IPS-18a (cell line): Measurements from ENCODE around the gene BCAS1.

ENCODE experiments used
- H3K27ac ChIP-seq: one replicate; pipeline ENCODE4 v1.5.1; 2013; ENCODE audit warnings: low read length
- H3K27me3 ChIP-seq: one replicate; pipeline ENCODE4 v1.6.1; 2013; ENCODE audit warnings: mild to moderate bottlenecking, low read length; ENCODE audit not compliant: control insufficient read depth, insufficient read depth
- H3K36me3 ChIP-seq: one replicate; pipeline ENCODE4 v1.6.1; 2013; ENCODE audit warnings: low read depth, low read length; ENCODE audit not compliant: control insufficient read depth
- H3K4me1 ChIP-seq: one replicate; pipeline ENCODE4 v1.6.1; 2013; ENCODE audit warnings: low read depth, low read length; ENCODE audit not compliant: control insufficient read depth
- H3K4me3 ChIP-seq: one replicate; pipeline ENCODE4 v1.5.1; 2013; ENCODE audit warnings: low read length
- H3K9ac ChIP-seq: one replicate; pipeline ENCODE4 v1.6.1; 2013; ENCODE audit warnings: mild to moderate bottlenecking, low read length, moderate library complexity
- H3K9me3 ChIP-seq: one replicate; pipeline ENCODE4 v1.6.1; 2013; ENCODE audit warnings: low read depth, low read length; ENCODE audit not compliant: control insufficient read depth

Gene BCAS1

GRCh38 chr20:54070187-54070987, at the start of gene BCAS1:
BCAS1 (minus strand) TSS chr20:54070594; CDS start chr20:54058718, 11,876 bp downstream.
- no peak within 1 kb of the TSS for H3K27ac ChIP-seq
- no peaks in the 10 kb centered on the region for H3K27me3 ChIP-seq
- no peak within 1 kb of the TSS for H3K9ac ChIP-seq
- H3K36me3 ChIP-seq = no peaks in the 10 kb centered on the region
- peaks cover 24% of the 10 kb centered on the region for H3K4me1 ChIP-seq
- no peak within 1 kb of the TSS for H3K4me3 ChIP-seq
- no peaks in the 10 kb centered on the region for H3K9me3 ChIP-seq

GRCh38 chr20:54119744-54120143, 49.4 kb upstream of the BCAS1 start:
- Histone ChIP-seq H3K9me3 (no peaks in the 10 kb centered on the region), H3K9ac (no peak overlapping the region), H3K4me3 (no peak overlapping the region), H3K27ac (no peak overlapping the region), H3K4me1 (no peaks in the 10 kb centered on the region), H3K27me3 (no peaks in the 10 kb centered on the region), H3K36me3 (no peaks in the 10 kb centered on the region)

GRCh38 chr20:54118220-54119001, 48.0 kb upstream of the BCAS1 start:
- H3K4me3 ChIP-seq = no peak overlapping the region
- no peak overlapping the region for H3K27ac ChIP-seq
- no peak overlapping the region for H3K9ac ChIP-seq
- H3K9me3 ChIP-seq = no peaks in the 10 kb centered on the region
- no peaks in the 10 kb centered on the region for H3K27me3 ChIP-seq
- H3K4me1 ChIP-seq = no peaks in the 10 kb centered on the region
- no peaks in the 10 kb centered on the region for H3K36me3 ChIP-seq

GRCh38 chr20:54116550-54117235, 46.3 kb upstream of the BCAS1 start:
- H3K4me3 ChIP-seq = no peak overlapping the region
- no peaks in the 10 kb centered on the region for H3K4me1 ChIP-seq
- H3K9ac ChIP-seq = no peak overlapping the region
- no peaks in the 10 kb centered on the region for H3K27me3 ChIP-seq
- no peak overlapping the region for H3K27ac ChIP-seq
- H3K9me3 ChIP-seq = no peaks in the 10 kb centered on the region
- no peaks in the 10 kb centered on the region for H3K36me3 ChIP-seq

- H3K36me3 ChIP-seq = no peaks in the 10 kb centered on the region
- H3K9me3 ChIP-seq = no peaks in the 10 kb centered on the region
- H3K9ac ChIP-seq = no peak overlapping the region
- no peaks in the 10 kb centered on the region for H3K27me3 ChIP-seq
- H3K27ac ChIP-seq = no peak overlapping the region
- no peak overlapping the region for H3K4me3 ChIP-seq
- no peaks in the 10 kb centered on the region for H3K4me1 ChIP-seq
These were observed 44.9 kb upstream of the BCAS1 start for GRCh38 chr20:54115172-54115854.

- Histone ChIP-seq H3K4me3 (no peak overlapping the region), H3K27ac (no peak overlapping the region), H3K27me3 (no peaks in the 10 kb centered on the region), H3K9me3 (no peaks in the 10 kb centered on the region), H3K9ac (no peak overlapping the region), H3K4me1 (no peaks in the 10 kb centered on the region), H3K36me3 (no peaks in the 10 kb centered on the region)
These were observed 43.7 kb upstream of the BCAS1 start for GRCh38 chr20:54114109-54114508.

GRCh38 chr20:54113566-54113965, 43.2 kb upstream of the BCAS1 start:
- Histone ChIP-seq H3K9me3 (no peaks in the 10 kb centered on the region), H3K4me3 (no peak overlapping the region), H3K27ac (no peak overlapping the region), H3K9ac (no peak overlapping the region), H3K27me3 (no peaks in the 10 kb centered on the region), H3K36me3 (no peaks in the 10 kb centered on the region), H3K4me1 (no peaks in the 10 kb centered on the region)

- Histone ChIP-seq H3K4me1 (no peaks in the 10 kb centered on the region), H3K4me3 (no peak overlapping the region), H3K27ac (no peak overlapping the region), H3K27me3 (no peaks in the 10 kb centered on the region), H3K9ac (no peak overlapping the region), H3K36me3 (no peaks in the 10 kb centered on the region), H3K9me3 (no peaks in the 10 kb centered on the region)
These were observed 42.0 kb upstream of the BCAS1 start for GRCh38 chr20:54112221-54112884.

GRCh38 chr20:54111460-54111859, 41.1 kb upstream of the BCAS1 start:
- Histone ChIP-seq H3K9ac (no peak overlapping the region), H3K9me3 (no peaks in the 10 kb centered on the region), H3K4me3 (no peak overlapping the region), H3K4me1 (no peaks in the 10 kb centered on the region), H3K36me3 (no peaks in the 10 kb centered on the region), H3K27ac (no peak overlapping the region), H3K27me3 (no peaks in the 10 kb centered on the region)

GRCh38 chr20:54110457-54110856, 40.1 kb upstream of the BCAS1 start:
- H3K36me3 ChIP-seq = no peaks in the 10 kb centered on the region
- H3K4me1 ChIP-seq = no peaks in the 10 kb centered on the region
- H3K27me3 ChIP-seq = no peaks in the 10 kb centered on the region
- no peak overlapping the region for H3K27ac ChIP-seq
- no peak overlapping the region for H3K4me3 ChIP-seq
- no peak overlapping the region for H3K9ac ChIP-seq
- no peaks in the 10 kb centered on the region for H3K9me3 ChIP-seq

- no peaks in the 10 kb centered on the region for H3K9me3 ChIP-seq
- H3K4me3 ChIP-seq = no peak overlapping the region
- no peaks in the 10 kb centered on the region for H3K27me3 ChIP-seq
- H3K36me3 ChIP-seq = no peaks in the 10 kb centered on the region
- H3K9ac ChIP-seq = no peak overlapping the region
- H3K4me1 ChIP-seq = no peaks in the 10 kb centered on the region
- H3K27ac ChIP-seq = no peak overlapping the region
These were observed 39.6 kb upstream of the BCAS1 start for GRCh38 chr20:54110041-54110440.
